Measurements from ENCODE around the gene CBS. TPM values are rescaled to one million over a fixed set of nuclear protein-coding genes. Genes with fewer than 3 reads are reported as not detected.
"Not testable (repeated sequence)": the region's sequence is repeated elsewhere in the genome, so short reads cannot be mapped to it uniquely, and the experiment has no call there.

Gene CBS
- total and polyA plus RNA-seq, 3 donors from 2014 or later: 5.4 to 37.2 (median 8.0) TPM

DNA sequence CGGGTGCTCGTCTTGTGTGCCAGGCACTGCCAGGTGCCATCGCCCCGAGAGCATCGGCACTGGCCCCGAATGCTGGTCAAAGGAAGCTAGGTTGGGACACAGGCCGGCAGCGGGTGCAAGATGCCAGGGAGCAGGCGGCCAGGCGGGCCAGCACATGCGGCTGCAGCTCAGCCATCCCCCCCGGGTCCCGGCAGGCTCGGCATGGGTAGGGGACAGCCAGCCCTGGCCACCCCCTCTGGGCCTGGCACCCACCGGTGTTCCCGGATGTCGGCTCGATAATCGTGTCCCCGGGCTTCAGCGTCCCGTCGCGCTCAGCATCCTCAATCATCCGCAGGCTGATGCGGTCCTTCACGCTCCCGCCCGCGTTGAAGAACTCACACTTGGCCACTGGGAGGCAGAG lies 9.6 kb downstream of the CBS start:
- DNase-seq; H3K27me3 ChIP-seq; H3K27ac ChIP-seq; H3K4me1 ChIP-seq; intact Hi-C loops (cut with DNase I; ENCODE audit: low total_unique reads); H3K9me3 ChIP-seq; H3K36me3 ChIP-seq (ENCODE audit: low read depth, missing control alignments); H3K4me3 ChIP-seq: not testable (repeated sequence)
- WGBS, 2 donors: 96% methylated on average over 19 of the region's 30 CpGs; no CpG with 5 or more reads in 1 of the 2 donors

- H3K4me1 ChIP-seq; H3K9me3 ChIP-seq; H3K27me3 ChIP-seq; H3K4me3 ChIP-seq; intact Hi-C loops (cut with DNase I; ENCODE audit: low total_unique reads); H3K27ac ChIP-seq; H3K36me3 ChIP-seq (ENCODE audit: low read depth, missing control alignments); DNase-seq: not testable (repeated sequence)
- WGBS, 2 donors: no CpG with 5 or more reads among the region's 22 CpGs
Measured at GRCh38 chr21:43064265-43064917, 11.2 kb downstream of the CBS start.

DNA sequence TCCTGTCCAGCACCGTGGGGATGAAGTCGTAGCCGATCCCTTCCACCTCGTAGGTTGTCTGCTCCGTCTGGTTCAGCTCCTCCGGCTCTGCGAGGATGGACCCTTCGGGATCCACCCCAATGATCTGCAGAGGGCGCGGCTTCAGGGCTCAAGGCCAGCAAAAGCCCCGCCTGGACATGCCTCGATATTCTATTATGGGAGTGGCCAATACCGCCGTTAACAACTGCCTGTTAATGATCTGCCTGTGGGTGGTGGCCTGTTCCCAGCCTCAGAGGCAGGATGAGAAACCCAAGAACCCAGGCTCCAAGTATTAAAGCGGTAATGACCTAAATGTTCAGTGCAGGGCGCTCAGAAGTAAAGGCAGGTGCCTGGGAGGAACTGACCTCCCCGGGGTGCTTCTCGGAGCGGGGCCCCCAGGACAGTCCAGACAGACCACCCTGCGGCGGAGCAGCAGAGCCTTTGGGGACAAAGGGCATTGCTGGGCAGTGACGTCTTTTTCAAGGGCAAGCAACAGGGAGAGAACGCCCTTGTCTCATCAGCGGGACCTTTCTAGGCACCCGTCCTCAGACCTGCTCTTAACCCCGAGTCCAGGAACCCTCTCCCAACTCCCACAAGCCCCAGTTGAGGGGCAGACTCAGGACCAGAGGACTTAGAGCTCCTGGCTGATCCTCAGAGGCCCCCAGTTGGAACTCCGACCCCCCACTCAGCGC lies 12.5 kb downstream of the CBS start:
- no CpG with 5 or more reads among the region's 28 CpGs for WGBS, 2 donors

GRCh38 chr21:43053112-43053511 lies 22.5 kb downstream of the CBS start:
- H3K9me3 ChIP-seq; H3K27me3 ChIP-seq; H3K4me3 ChIP-seq; DNase-seq; H3K27ac ChIP-seq; H3K36me3 ChIP-seq (ENCODE audit: low read depth, missing control alignments); intact Hi-C loops (cut with DNase I; ENCODE audit: low total_unique reads); H3K4me1 ChIP-seq: not testable (repeated sequence)
- no CpG with 5 or more reads among the region's 13 CpGs for WGBS, 2 donors

More for the DNA sequence above, 12.5 kb downstream of the CBS start:
- H3K4me3 ChIP-seq; H3K27me3 ChIP-seq; H3K36me3 ChIP-seq (ENCODE audit: low read depth, missing control alignments); intact Hi-C loops (cut with DNase I; ENCODE audit: low total_unique reads); H3K4me1 ChIP-seq; H3K27ac ChIP-seq; DNase-seq; H3K9me3 ChIP-seq: not testable (repeated sequence)

- 63 to 73% methylated on average over 3 to 9 of the region's 21 CpGs for WGBS, 2 donors
- intact Hi-C loops (cut with DNase I; ENCODE audit: low total_unique reads); H3K4me1 ChIP-seq; H3K27ac ChIP-seq; H3K4me3 ChIP-seq; H3K36me3 ChIP-seq (ENCODE audit: low read depth, missing control alignments); DNase-seq; H3K9me3 ChIP-seq; H3K27me3 ChIP-seq: not testable (repeated sequence)
Measured at GRCh38 chr21:43045876-43046821, 29.5 kb downstream of the CBS start.

- H3K4me1 ChIP-seq; H3K9me3 ChIP-seq; intact Hi-C loops (cut with DNase I; ENCODE audit: low total_unique reads); H3K36me3 ChIP-seq (ENCODE audit: low read depth, missing control alignments); DNase-seq; H3K27ac ChIP-seq; H3K4me3 ChIP-seq; H3K27me3 ChIP-seq: not testable (repeated sequence)
- 73% methylated on average over 6 of the region's 17 CpGs; no CpG with 5 or more reads in 1 of the 2 donors for WGBS, 2 donors
Measured at GRCh38 chr21:43045165-43045875, 30.3 kb downstream of the CBS start.

- H3K4me1 ChIP-seq; H3K4me3 ChIP-seq; H3K9me3 ChIP-seq; H3K36me3 ChIP-seq (ENCODE audit: low read depth, missing control alignments); H3K27ac ChIP-seq; intact Hi-C loops (cut with DNase I; ENCODE audit: low total_unique reads); H3K27me3 ChIP-seq; DNase-seq: not testable (repeated sequence)
- WGBS, 2 donors: 77% methylated on average over 5 of the region's 14 CpGs; no CpG with 5 or more reads in 1 of the 2 donors
Measured at GRCh38 chr21:43044547-43044946, 31.1 kb downstream of the CBS start.

DNA sequence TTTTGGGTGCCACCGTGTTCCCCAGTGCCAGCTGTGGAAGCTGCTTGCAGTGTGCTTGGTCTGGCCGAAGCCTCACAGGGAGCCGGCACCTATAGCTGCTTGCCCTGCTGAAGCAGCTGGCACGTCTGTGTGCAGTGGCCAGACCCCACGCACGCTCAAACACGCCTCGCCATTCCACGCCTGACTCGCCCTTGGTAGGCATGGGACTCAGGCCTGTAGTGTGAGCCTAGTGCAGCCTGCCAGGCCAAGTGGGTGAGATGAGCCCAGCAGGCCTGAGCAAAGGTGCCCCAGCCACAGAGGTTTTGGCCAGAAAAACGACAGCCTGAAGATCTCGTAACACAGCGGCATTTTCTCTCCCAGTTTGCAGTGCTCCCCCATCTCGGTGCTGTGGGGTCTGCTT lies 32.3 kb downstream of the CBS start:
- intact Hi-C loops (cut with DNase I; ENCODE audit: low total_unique reads): not testable (repeated sequence)

DNA sequence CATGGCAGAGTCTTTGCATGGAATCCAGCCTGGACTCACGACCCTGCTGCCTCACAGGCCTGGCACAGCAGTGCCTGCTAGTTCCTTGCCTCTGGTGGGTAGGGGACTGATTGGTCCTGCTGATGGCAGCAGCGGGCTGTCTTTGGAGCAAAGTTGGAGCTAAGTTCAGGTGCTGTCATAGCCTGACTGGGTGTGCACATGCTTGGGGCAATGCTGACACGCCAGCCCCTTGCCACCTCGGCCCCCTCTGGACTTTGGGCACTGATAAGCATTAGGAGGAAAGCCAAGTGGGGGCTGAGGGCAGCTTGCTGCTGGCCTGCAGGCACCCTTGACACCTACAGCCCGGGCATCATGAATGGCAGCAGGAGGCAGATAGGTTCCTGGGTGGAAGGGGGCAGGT lies 33.5 kb downstream of the CBS start:
- intact Hi-C loops (cut with DNase I; ENCODE audit: low total_unique reads); H3K4me3 ChIP-seq; H3K27ac ChIP-seq; DNase-seq; H3K36me3 ChIP-seq (ENCODE audit: low read depth, missing control alignments); H3K4me1 ChIP-seq; H3K9me3 ChIP-seq; H3K27me3 ChIP-seq: not testable (repeated sequence)
- WGBS, 2 donors: no CpG with 5 or more reads among the region's 5 CpGs

More for the DNA sequence above, 32.3 kb downstream of the CBS start:
- H3K4me3 ChIP-seq; DNase-seq; H3K36me3 ChIP-seq (ENCODE audit: low read depth, missing control alignments); H3K9me3 ChIP-seq; H3K27me3 ChIP-seq; H3K4me1 ChIP-seq; H3K27ac ChIP-seq: not testable (repeated sequence)
- WGBS, 2 donors: 90% methylated on average over 4 of the region's 14 CpGs; no CpG with 5 or more reads in 1 of the 2 donors

- H3K4me3 ChIP-seq; H3K27ac ChIP-seq; H3K36me3 ChIP-seq (ENCODE audit: low read depth, missing control alignments); intact Hi-C loops (cut with DNase I; ENCODE audit: low total_unique reads); DNase-seq; H3K9me3 ChIP-seq; H3K27me3 ChIP-seq; H3K4me1 ChIP-seq: not testable (repeated sequence)
- WGBS, 2 donors: 78% methylated on average over 8 of the region's 10 CpGs; no CpG with 5 or more reads in 1 of the 2 donors
Measured at GRCh38 chr21:43038659-43039044, 37.0 kb downstream of the CBS start.

Data from testis (tissue), 3 donors.